Heart right ventricle (tissue), 16 donors: Measurements from ENCODE around the gene MRGPRF. TPM values are rescaled to one million over a fixed set of nuclear protein-coding genes. Genes with fewer than 3 reads are reported as not detected.

Source experiments
- ATAC-seq, 8 donors: fragments of 200-7000 bp; cut with Tn5 transposase; one replicate each; pipeline ENCODE4 v1.9.1; 2020; ENCODE audit warnings: mild to moderate bottlenecking in 8 of 8, moderate library complexity in 8 of 8, moderate number of reproducible peaks in 1 of 8
- DNase-seq, 2 donors: peaks; one replicate each; pipeline ENCODE4 v3.0.0-alpha.2; 2020
- H3K27ac ChIP-seq, 10 donors: fragments of 200-600 bp; sonication (generic) in 2 of 10; one replicate each; pipeline versions ENCODE4 v1.5.0 to v1.8.0; 2020 to 2022; ENCODE audit warnings: mild to moderate bottlenecking in 3 of 10
- H3K27me3 ChIP-seq, 7 donors: fragments of 200-600 bp; one replicate each; pipeline ENCODE4 v1.8.0; 2021 to 2022; ENCODE audit warnings: mild to moderate bottlenecking in 2 of 7
- H3K36me3 ChIP-seq, 9 donors: fragments of 200-600 bp; sonication (generic) in 1 of 9; one replicate each; pipeline versions ENCODE4 v1.5.0 to v1.8.0; 2020 to 2022; ENCODE audit warnings: mild to moderate bottlenecking in 2 of 9
- H3K4me1 ChIP-seq, 9 donors: fragments of 200-600 bp; sonication (generic) in 1 of 9; one replicate each; pipeline versions ENCODE4 v1.5.0 to v1.8.0; 2020 to 2022; ENCODE audit warnings: mild to moderate bottlenecking in 4 of 9
- H3K4me3 ChIP-seq, 10 donors: fragments of 200-600 bp; sonication (generic) in 2 of 10; one replicate each; pipeline versions ENCODE4 v1.5.0 to v1.8.0; 2020 to 2022; ENCODE audit warnings: mild to moderate bottlenecking in 7 of 10, moderate library complexity in 2 of 10
- H3K9me3 ChIP-seq, 11 donors: fragments of 200-600 bp in 10 of 11; sonication (generic) in 2 of 11; one replicate each; pipeline versions ENCODE4 v1.5.0 to v1.8.0; 2013 to 2022; ENCODE audit warnings: mild to moderate bottlenecking in 2 of 11, control low read depth in 1 of 11, moderate library complexity in 1 of 11
- CTCF ChIP-seq, 9 donors: fragments of 200-600 bp; sonication (generic) in 2 of 9; IDR thresholded peaks; one replicate each; pipeline versions ENCODE4 v1.5.0 to v1.8.0; 2021 to 2022; ENCODE audit warnings: antibody characterized with exemption in 9 of 9, mild to moderate bottlenecking in 5 of 9, moderate library complexity in 1 of 9
- WGBS, 2 donors: extraction: QIAGEN DNeasy Blood & Tissue Kit; methylation state at CpG; one replicate each; pipeline ENCODE4 v1.1.7; 2013; ENCODE audit warnings: inconsistent platforms in 1 of 2; 5-methylcytosine and 5-hydroxymethylcytosine counted together
- intact Hi-C, 10 donors: fragments of 100-400 bp; cut with DNase I; formaldehyde crosslinking; loops; one replicate each; pipeline versions ENCODE4 v1.11.1 to v1.14.2; 2022
- polyA plus RNA-seq, 2 donors: library from polyadenylated mRNA; stranded (reverse); fragments of 200-250 nt; gene quantifications; one replicate each; pipeline ENCODE4 v1.2.3, GENCODE V29; 2013
- total RNA-seq, 10 donors: library from RNA; stranded (reverse); fragmentation: NEBNext Ultra II Directional in 3 of 10; extraction: Animal tissue kit (Norgen Biotek cat#: 25700) in 3 of 10; gene quantifications; one replicate each; pipeline versions ENCODE4 v1.2.1 to v1.2.4, GENCODE V29; 2021 to 2023
- donor health status: Arrhythmogenic right ventricular cardiomyopathy.
- donor health status: ischemic (EF 13 %, LVEDD 7.1; RV severe dilation, severe dysfunction).
- donor health status: healthy with polysubstance abuse.
- donor health status: DM: no; HTN: yes; CAD: no.
- donor health status: DM: no; HTN: no; CAD: no.
- donor health status: ischemic (EF 25% LVEDD 6.9; RV normal size, moderate dysfunction).
- donor health status: ischemic (EF 25% LVEDD 5.7; RV mildly dilated, moderate dysfunction).
- donor health status: healthy.
- donor health status: DM: yes; HTN: yes; CAD: no.
- donor health status: Ischemic cardiomyopathy.
- donor health status: ischemic (EF 35%, LVEDD 5.7; RV mildly dilated, moderate dysfunction).
- donor health status: nonischemic (EF 11% LVEDD 7.7; RV severe dilation, severe dysfunction).
- donor health status: DM: yes; HTN: yes; CAD: no.
- donor health status: PGD.
- donor health status: ischemic (EF 29% LVEDD 5.4; RV normal size, mild dysfunction).
- donor health status: nonischemic (EF 23%, LVEDD 6.1; RV moderate dilation, normal function).

MRGPRF gene
- total and polyA plus RNA-seq, 12 donors = 0.98 to 10.7 (median 2.4) TPM

GRCh38 chr11:68960294-68961071 is 52.6 kb downstream of the MRGPRF start:
- TF ChIP-seq CTCF (IDR thresholded peaks at IDR 0.05) = no peak
- 87 to 91% methylated on average over 25 of the region's 25 CpGs for WGBS, 2 donors
- ATAC-seq = no peak

GRCh38 chr11:68959465-68960293 is 53.4 kb downstream of the MRGPRF start:
- Histone ChIP-seq H3K4me3 (no peak overlapping the region), H3K4me1 (peaks cover 0 to 11% (median 10%) of the 10 kb centered on the region in 9 donors), H3K27me3 (no peaks in the 10 kb centered on the region), H3K9me3 (peaks cover 0 to 10% (median 0%) of the 10 kb centered on the region in 11 donors), H3K36me3 (no peaks in the 10 kb centered on the region), H3K27ac (no peak overlapping the region)
- WGBS, 2 donors = 93% methylated on average over 31 of the region's 31 CpGs
- intact Hi-C loops = no loop called here
- ATAC-seq (no peak), DNase-seq (no peak)
- no peak for TF ChIP-seq CTCF (IDR thresholded peaks at IDR 0.05)

More at GRCh38 chr11:68960294-68961071, 52.6 kb downstream of the MRGPRF start:
- Histone ChIP-seq H3K27me3 (no peaks in the 10 kb centered on the region), H3K27ac (no peak overlapping the region), H3K36me3 (no peaks in the 10 kb centered on the region), H3K4me3 (no peak overlapping the region), H3K9me3 (peaks cover 0 to 10% (median 0%) of the 10 kb centered on the region in 11 donors), H3K4me1 (peaks cover 0 to 3% (median 2%) of the 10 kb centered on the region in 9 donors)
- no peak for DNase-seq
- intact Hi-C loops = no loop called here

GRCh38 chr11:68958211-68958610 is 54.8 kb downstream of the MRGPRF start:
- H3K27me3 ChIP-seq = no peaks in the 10 kb centered on the region
- 94 to 95% methylated on average over 9 of the region's 9 CpGs for WGBS, 2 donors

More at GRCh38 chr11:68958211-68958610, 54.8 kb downstream of the MRGPRF start:
- H3K27ac ChIP-seq = no peak overlapping the region
- DNase-seq = no peak
- peaks cover 0 to 11% (median 10%) of the 10 kb centered on the region in 9 donors for H3K4me1 ChIP-seq
- intact Hi-C loops = no loop called here
- H3K9me3 ChIP-seq = peaks cover 0 to 10% (median 0%) of the 10 kb centered on the region in 11 donors
- no peak overlapping the region for H3K4me3 ChIP-seq
- H3K36me3 ChIP-seq = no peaks in the 10 kb centered on the region
- no peak for ATAC-seq
- no peak for TF ChIP-seq CTCF (IDR thresholded peaks at IDR 0.05)
